Activated naive CD4-positive, alpha-beta T cell treated with anti-CD3 and anti-CD28 coated beads for 36 hours (primary cell): ENCODE data around the gene BMI1. TPM values are rescaled to one million over a fixed set of nuclear protein-coding genes. Genes with fewer than 3 reads are reported as not detected.

ENCODE experiments used
- CTCF ChIA-PET: fragments of 350-600 bp; sonication (Branson Sonifier 250); formaldehyde crosslinking; loops from one replicate; lab custom pipeline; 2021; ENCODE audit warnings: antibody characterized with exemption; lab: Charles Lee
- DNase-seq: peaks from one replicate; pipeline ENCODE4 v3.0.0-alpha.2; 2020
- H3K27ac Mint-ChIP-seq: one replicate; pipeline ENCODE4 v1.8.0; 2021; ENCODE audit warnings: mild to moderate bottlenecking, mixed read lengths
- H3K27me3 Mint-ChIP-seq: one replicate; pipeline ENCODE4 v1.8.0; 2021; ENCODE audit warnings: low read depth, mixed read lengths
- H3K36me3 Mint-ChIP-seq: one replicate; pipeline ENCODE4 v1.8.0; 2021; ENCODE audit warnings: low read depth, mixed read lengths
- H3K4me1 Mint-ChIP-seq: one replicate; pipeline ENCODE4 v1.8.0; 2021; ENCODE audit warnings: low read depth, mixed read lengths
- H3K4me3 Mint-ChIP-seq: one replicate; pipeline ENCODE4 v1.8.0; 2021; ENCODE audit warnings: mild to moderate bottlenecking, moderate library complexity, mixed read lengths
- H3K9me3 Mint-ChIP-seq: one replicate; pipeline ENCODE4 v1.8.0; 2021; ENCODE audit warnings: mixed read lengths
- intact Hi-C: fragments of 100-400 bp; cut with micrococcal nuclease; formaldehyde crosslinking; loops from one replicate; pipeline ENCODE4 v1.15.1; 2023
- total RNA-seq, 2 experiments: library from RNA; stranded (reverse); gene quantifications; one replicate each; pipeline ENCODE4 v1.2.3, GENCODE V29; 2021

The BMI1 gene
- total RNA-seq, result 10 to 100 TPM; 28.2 to 32.1 TPM

- H3K36me3 Mint-ChIP-seq, result peaks cover 4% of the 10 kb centered on the region
- no peaks in the 10 kb centered on the region for H3K9me3 Mint-ChIP-seq
- H3K27ac Mint-ChIP-seq, result peak within 1 kb of the TSS; percentile 91
- peak within 1 kb of the TSS; percentile 85 for H3K4me3 Mint-ChIP-seq
- DNase-seq, result peak; percentile 62
- CTCF ChIA-PET, result no interaction called here
- H3K27me3 Mint-ChIP-seq, result peaks cover 41% of the 10 kb centered on the region
- peaks cover 41% of the 10 kb centered on the region for H3K4me1 Mint-ChIP-seq
- intact Hi-C loops, result loop anchor here (5.0 kb wide), 2 partner anchors 332 to 392 kb away; partner anchors contain the start of gene PIP4K2A
Measured at GRCh38 chr10:22320591-22321155, at the start of gene BMI1. Gene BMI1 (plus strand): TSS chr10:22321099. CDS start chr10:22326450, 5,351 bp downstream.

GRCh38 chr10:22271786-22272185 lies 49.1 kb upstream of the BMI1 start:
- H3K27ac Mint-ChIP-seq, result no peak overlapping the region
- no peaks in the 10 kb centered on the region for H3K9me3 Mint-ChIP-seq
- no peaks in the 10 kb centered on the region for H3K4me1 Mint-ChIP-seq
- intact Hi-C loops, result no loop called here
- peak; percentile 30 for DNase-seq
- H3K36me3 Mint-ChIP-seq, result no peaks in the 10 kb centered on the region
- no peak overlapping the region for H3K4me3 Mint-ChIP-seq
- no peaks in the 10 kb centered on the region for H3K27me3 Mint-ChIP-seq
- CTCF ChIA-PET, result no interaction called here

- no peak for DNase-seq
- Mint-ChIP-seq H3K36me3 (no peaks in the 10 kb centered on the region), H3K4me1 (no peaks in the 10 kb centered on the region), H3K9me3 (no peaks in the 10 kb centered on the region), H3K27ac (no peak overlapping the region), H3K27me3 (no peaks in the 10 kb centered on the region), H3K4me3 (no peak overlapping the region)
- intact Hi-C loops, result no loop called here
- CTCF ChIA-PET, result no interaction called here
Measured at GRCh38 chr10:22278441-22278782, 42.5 kb upstream of the BMI1 start.

GRCh38 chr10:22280078-22280477 lies 40.8 kb upstream of the BMI1 start:
- Mint-ChIP-seq H3K4me1 (no peaks in the 10 kb centered on the region), H3K27ac (no peak overlapping the region), H3K4me3 (no peak overlapping the region), H3K9me3 (no peaks in the 10 kb centered on the region), H3K27me3 (peaks cover 2% of the 10 kb centered on the region), H3K36me3 (no peaks in the 10 kb centered on the region)
- DNase-seq, result no peak
- intact Hi-C loops, result no loop called here
- CTCF ChIA-PET, result no interaction called here

DNA sequence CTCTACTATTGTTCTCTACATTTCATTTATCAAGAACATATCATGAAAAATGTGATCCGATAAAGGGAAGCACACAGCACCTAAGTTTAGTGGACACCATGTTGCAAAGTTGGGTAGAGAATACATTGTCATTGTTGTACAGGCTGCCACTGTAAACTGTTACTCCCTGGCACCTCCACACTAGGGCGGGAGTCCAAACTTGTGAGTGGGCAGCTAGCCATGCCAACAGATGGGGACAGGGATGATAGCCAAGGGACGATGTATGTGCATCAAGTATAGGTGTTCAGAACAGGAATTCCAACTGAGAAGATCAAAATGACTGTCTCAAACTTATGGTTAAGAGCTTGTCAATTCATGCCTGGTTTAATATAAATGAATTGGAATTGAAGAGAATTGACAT lies 35.8 kb upstream of the BMI1 start:
- no peaks in the 10 kb centered on the region for H3K9me3 Mint-ChIP-seq
- intact Hi-C loops, result no loop called here
- no peak overlapping the region for H3K27ac Mint-ChIP-seq
- H3K4me1 Mint-ChIP-seq, result no peaks in the 10 kb centered on the region
- CTCF ChIA-PET, result no interaction called here
- DNase-seq, result no peak
- no peaks in the 10 kb centered on the region for H3K36me3 Mint-ChIP-seq
- peaks cover 3% of the 10 kb centered on the region for H3K27me3 Mint-ChIP-seq
- H3K4me3 Mint-ChIP-seq, result no peak overlapping the region

- Mint-ChIP-seq H3K4me3 (no peak overlapping the region), H3K4me1 (no peaks in the 10 kb centered on the region), H3K27me3 (peaks cover 11% of the 10 kb centered on the region), H3K36me3 (no peaks in the 10 kb centered on the region), H3K9me3 (no peaks in the 10 kb centered on the region), H3K27ac (no peak overlapping the region)
- intact Hi-C loops, result no loop called here
- CTCF ChIA-PET, result interaction anchor here (0.6 kb wide), 1 partner anchor 521 kb away, joined by 3 read pairs; no protein-coding TSS in a partner anchor
- no peak for DNase-seq
Measured at GRCh38 chr10:22293747-22294404, 27.0 kb upstream of the BMI1 start.

DNA sequence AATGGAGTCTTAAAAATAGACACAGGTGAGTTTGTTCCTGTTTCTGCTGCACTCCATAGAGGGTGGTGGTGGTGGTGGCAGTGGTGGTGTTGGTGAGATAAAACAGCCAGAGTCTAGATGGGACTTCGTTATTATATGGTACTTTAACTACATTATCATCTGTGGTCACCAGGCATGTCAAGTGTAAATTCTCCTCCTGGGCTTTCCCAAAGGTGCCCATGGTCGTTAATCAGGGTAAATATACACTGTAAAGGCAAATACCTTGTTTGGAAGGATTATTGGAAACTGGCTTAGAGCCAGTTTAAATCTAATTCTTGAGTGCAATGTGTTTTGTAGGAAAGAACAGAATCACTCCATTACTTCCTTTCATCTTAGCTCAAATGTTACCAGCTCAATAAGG lies 26.2 kb upstream of the BMI1 start:
- Mint-ChIP-seq H3K9me3 (no peaks in the 10 kb centered on the region), H3K27me3 (peaks cover 11% of the 10 kb centered on the region), H3K27ac (no peak overlapping the region), H3K4me3 (no peak overlapping the region), H3K4me1 (no peaks in the 10 kb centered on the region), H3K36me3 (no peaks in the 10 kb centered on the region)
- no peak for DNase-seq
- intact Hi-C loops, result no loop called here
- CTCF ChIA-PET, result no interaction called here

DNA sequence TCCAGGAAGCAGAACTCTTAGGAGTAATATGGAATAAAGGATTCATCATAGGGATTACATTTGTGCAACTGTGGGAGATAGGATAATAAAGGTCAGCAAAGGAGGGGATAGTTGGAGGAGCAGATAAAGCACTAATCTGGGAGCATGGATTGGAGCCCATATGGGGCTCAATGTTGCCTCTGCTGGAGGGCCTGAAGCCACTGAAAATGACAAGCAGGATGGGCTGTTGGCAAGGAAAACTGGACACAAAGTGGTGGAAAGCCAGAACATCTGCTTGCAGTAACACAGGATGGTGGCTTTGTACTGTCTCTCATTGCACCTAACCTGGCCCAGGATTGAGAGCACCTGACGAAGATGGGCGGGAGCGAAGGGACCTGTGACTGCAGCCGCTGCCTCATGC lies 19.7 kb upstream of the BMI1 start:
- no peaks in the 10 kb centered on the region for H3K36me3 Mint-ChIP-seq
- no peak overlapping the region for H3K27ac Mint-ChIP-seq
- H3K4me1 Mint-ChIP-seq, result no peaks in the 10 kb centered on the region
- intact Hi-C loops, result no loop called here
- DNase-seq, result no peak
- H3K4me3 Mint-ChIP-seq, result no peak overlapping the region
- H3K27me3 Mint-ChIP-seq, result peaks cover 11% of the 10 kb centered on the region
- CTCF ChIA-PET, result no interaction called here
- no peaks in the 10 kb centered on the region for H3K9me3 Mint-ChIP-seq

DNA sequence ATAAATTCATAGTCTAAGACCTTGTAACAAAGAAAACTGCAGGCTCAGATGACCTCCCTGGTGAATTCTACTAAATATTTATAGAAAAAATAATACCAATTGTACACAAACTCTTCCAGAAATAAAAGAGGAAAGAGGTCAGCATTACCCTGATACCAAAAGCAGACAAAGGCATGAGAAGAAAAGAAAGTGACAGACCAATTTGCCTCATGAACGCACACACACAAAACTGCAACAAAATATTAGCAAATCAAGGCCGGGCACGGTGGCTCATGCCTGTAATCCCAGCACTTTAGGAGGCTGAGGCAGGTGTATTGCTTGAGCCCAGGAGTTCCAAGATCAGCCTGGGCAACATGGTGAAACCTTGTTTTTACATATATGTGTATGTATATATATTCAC lies 17.4 kb upstream of the BMI1 start:
- intact Hi-C loops, result no loop called here
- Mint-ChIP-seq H3K4me1 (no peaks in the 10 kb centered on the region), H3K27me3 (peaks cover 2% of the 10 kb centered on the region), H3K36me3 (no peaks in the 10 kb centered on the region), H3K4me3 (no peak overlapping the region), H3K9me3 (no peaks in the 10 kb centered on the region), H3K27ac (no peak overlapping the region)
- CTCF ChIA-PET, result no interaction called here
- DNase-seq, result no peak

GRCh38 chr10:22305721-22306120 lies 15.2 kb upstream of the BMI1 start:
- intact Hi-C loops, result no loop called here
- H3K4me1 Mint-ChIP-seq, result peaks cover 2% of the 10 kb centered on the region
- no peak overlapping the region for H3K27ac Mint-ChIP-seq
- H3K36me3 Mint-ChIP-seq, result no peaks in the 10 kb centered on the region
- H3K27me3 Mint-ChIP-seq, result no peaks in the 10 kb centered on the region
- CTCF ChIA-PET, result no interaction called here
- no peaks in the 10 kb centered on the region for H3K9me3 Mint-ChIP-seq
- DNase-seq, result no peak
- H3K4me3 Mint-ChIP-seq, result no peak overlapping the region

GRCh38 chr10:22308390-22308789 lies 12.5 kb upstream of the BMI1 start:
- Mint-ChIP-seq H3K4me1 (peaks cover 2% of the 10 kb centered on the region), H3K4me3 (no peak overlapping the region), H3K9me3 (no peaks in the 10 kb centered on the region), H3K36me3 (no peaks in the 10 kb centered on the region), H3K27me3 (peaks cover 2% of the 10 kb centered on the region), H3K27ac (no peak overlapping the region)
- intact Hi-C loops, result loop anchor here (1.0 to 2.0 kb wide), 4 partner anchors 8 to 86 kb away; partner anchors contain the start of gene COMMD3
- CTCF ChIA-PET, result interaction anchor here (1.2 kb wide), 1 partner anchor 48 kb away, joined by 3 read pairs; no protein-coding TSS in a partner anchor
- peak; percentile 70 for DNase-seq

DNA sequence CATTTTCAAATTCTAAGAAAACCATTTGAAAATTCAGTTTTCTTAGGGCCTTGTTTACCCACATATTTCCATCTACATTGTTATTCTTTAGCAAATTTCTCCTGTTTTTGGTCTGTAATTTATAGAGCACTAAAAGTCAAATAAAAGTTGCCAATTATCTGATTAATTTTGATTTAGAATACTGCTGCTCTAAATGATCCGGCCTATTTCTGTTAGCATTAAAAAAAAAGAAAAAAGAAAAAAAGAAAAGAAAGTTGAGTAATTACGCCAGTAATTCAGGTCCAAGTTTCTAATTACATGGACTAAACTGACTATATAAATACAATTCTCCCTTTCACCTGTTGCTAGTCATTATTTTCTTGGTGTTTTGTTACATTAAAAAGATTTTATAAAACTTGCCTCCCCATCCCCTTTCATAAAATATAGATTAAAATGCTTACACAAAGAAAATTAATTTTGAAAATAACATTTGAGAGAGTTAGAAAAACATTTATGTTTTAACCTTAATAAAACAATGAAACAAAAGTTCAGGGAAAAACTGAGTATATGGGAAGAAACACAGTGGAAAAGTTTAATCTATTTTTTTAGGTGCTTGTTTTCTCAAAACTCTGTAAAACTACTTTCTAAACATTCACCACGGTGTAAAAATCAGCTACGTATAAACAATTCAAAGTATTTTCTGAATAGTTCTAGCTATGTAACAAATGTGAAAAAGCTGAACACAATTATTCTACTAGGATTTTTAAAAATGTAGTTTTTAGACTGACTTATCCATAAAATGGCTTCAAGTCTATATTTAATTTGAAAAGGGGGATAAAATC lies 11.5 kb upstream of the BMI1 start:
- CTCF ChIA-PET, result no interaction called here
- no peaks in the 10 kb centered on the region for H3K36me3 Mint-ChIP-seq
- no peak overlapping the region for H3K4me3 Mint-ChIP-seq
- H3K9me3 Mint-ChIP-seq, result no peaks in the 10 kb centered on the region
- DNase-seq, result no peak
- peaks cover 2% of the 10 kb centered on the region for H3K27me3 Mint-ChIP-seq
- peaks cover 2% of the 10 kb centered on the region for H3K4me1 Mint-ChIP-seq
- intact Hi-C loops, result loop anchor here (2.0 kb wide), 1 partner anchor 57 kb away; no protein-coding TSS in a partner anchor
- no peak overlapping the region for H3K27ac Mint-ChIP-seq
